Panc1 (cell line): ENCODE results near the gene CSMD2. TPM values are rescaled to one million over a fixed set of nuclear protein-coding genes. Genes with fewer than 3 reads are reported as not detected.

ENCODE experiments used
- ATAC-seq: fragments of 200-7000 bp; cut with Tn5 transposase; 2 replicates; pipeline ENCODE4 v1.9.1; 2020; ENCODE audit warnings: mild to moderate bottlenecking, moderate library complexity
- BruUV-seq: library from RNA; stranded (reverse); fragments of 400-500 nt; replicated peaks from 2 replicates; lab custom pipeline; 2021; lab: Mats Ljungman, UMichigan
- CTCF ChIA-PET: fragments of 300-600 bp; sonication (Branson Sonifier 250); formaldehyde crosslinking; loops from one replicate; lab custom pipeline; 2022; ENCODE audit warnings: antibody characterized with exemption; lab: Charles Lee
- POLR2A ChIA-PET: fragments of 300-600 bp; sonication (Branson Sonifier 250); formaldehyde crosslinking; loops from one replicate; lab custom pipeline; 2022; ENCODE audit warnings: antibody characterized with exemption; lab: Charles Lee
- DNase-seq: peaks from one replicate; pipeline ENCODE4 v3.0.0-alpha.2; 2010; ENCODE audit warnings: low read depth, low spot score
- H3K27ac ChIP-seq: 2 replicates; pipeline ENCODE4 v1.5.1; 2011; ENCODE audit warnings: mild to moderate bottlenecking, low read length, inconsistent platforms
- H3K27me3 ChIP-seq: fragments of 200-500 bp; sonication (Bioruptor generic); 2 replicates; pipeline ENCODE4 v1.6.0; 2014; ENCODE audit warnings: low read length, inconsistent platforms; ENCODE audit not compliant: control insufficient read depth, insufficient read depth
- H3K36me3 ChIP-seq: fragments of 200-500 bp; sonication (Bioruptor generic); 2 replicates; pipeline ENCODE4 v1.5.1; 2014; ENCODE audit warnings: inconsistent platforms, mild to moderate bottlenecking, low read length, moderate library complexity; ENCODE audit not compliant: control insufficient read depth, insufficient read depth
- H3K4me1 ChIP-seq: 2 replicates; pipeline ENCODE4 v1.5.1; 2011; ENCODE audit warnings: inconsistent platforms, mild to moderate bottlenecking, low read length, moderate library complexity; ENCODE audit not compliant: control insufficient read depth, insufficient read depth
- H3K4me3 ChIP-seq, 2 experiments: 2 replicates each; pipeline ENCODE4 v1.5.1; 2011 to 2012; ENCODE audit warnings: low read depth in 2 of 2, low read length in 2 of 2, mild to moderate bottlenecking in 2 of 2, inconsistent platforms in 1 of 2, moderate library complexity in 1 of 2
- H3K9me3 ChIP-seq: fragments of 200-500 bp; sonication (Bioruptor generic); 2 replicates; pipeline ENCODE4 v1.5.1; 2014; ENCODE audit warnings: low read depth, mild to moderate bottlenecking, inconsistent platforms, low read length, moderate library complexity; ENCODE audit not compliant: control insufficient read depth, insufficient read depth
- POLR2AphosphoS5 ChIP-seq: IDR thresholded peaks from 2 replicates; pipeline ENCODE4 v1.6.1; 2012; ENCODE audit warnings: mild to moderate bottlenecking, low read depth, low read length, moderate library complexity
- SIN3A ChIP-seq: IDR thresholded peaks from 2 replicates; pipeline ENCODE4 v1.6.1; 2012; ENCODE audit warnings: low read depth, mild to moderate bottlenecking, low read length, moderate library complexity, borderline replicate concordance; ENCODE audit not compliant: insufficient read depth
- TCF7L2 ChIP-seq: IDR thresholded peaks from 2 replicates; pipeline ENCODE4 v1.6.1; 2011; ENCODE audit warnings: mild to moderate bottlenecking, low read depth, low read length, inconsistent platforms
- in situ Hi-C: cut with HindIII; loops from 2 replicates; pipeline ENCODE4 v1.10.0; 2016; ENCODE audit warnings: low sequenced_read_pairs, low pct_unique_long_range_greater_than_20kb
- intact Hi-C: fragments of 100-400 bp; cut with micrococcal nuclease; formaldehyde crosslinking; loops from one replicate; pipeline ENCODE4 v1.10.0; 2022; ENCODE audit not compliant: unreplicated experiment
- total RNA-seq: library from RNA; stranded (reverse); gene quantifications from one replicate; pipeline ENCODE4 v1.2.1, GENCODE V29; 2021; ENCODE audit not compliant: unreplicated experiment
- TF ChIP-seq, protein P1 (sequence below), 2 experiments: IDR thresholded peaks; 2 replicates each; pipeline ENCODE4 v1.6.1; 2011 to 2012; ENCODE audit warnings: low read depth in 2 of 2, control low read depth in 1 of 2, low read length in 1 of 2, mild to moderate bottlenecking in 1 of 2, moderate library complexity in 1 of 2; ENCODE audit not compliant: insufficient read depth in 1 of 2
- TF ChIP-seq, protein P2 (sequence below): fragments of 450-650 bp; IDR thresholded peaks from 2 replicates; pipeline ENCODE4 v1.5.1; 2017; ENCODE audit warnings: mild to moderate bottlenecking

CSMD2 gene
- total RNA-seq, 1 experiment from 2014 or later: not detected

DNA sequence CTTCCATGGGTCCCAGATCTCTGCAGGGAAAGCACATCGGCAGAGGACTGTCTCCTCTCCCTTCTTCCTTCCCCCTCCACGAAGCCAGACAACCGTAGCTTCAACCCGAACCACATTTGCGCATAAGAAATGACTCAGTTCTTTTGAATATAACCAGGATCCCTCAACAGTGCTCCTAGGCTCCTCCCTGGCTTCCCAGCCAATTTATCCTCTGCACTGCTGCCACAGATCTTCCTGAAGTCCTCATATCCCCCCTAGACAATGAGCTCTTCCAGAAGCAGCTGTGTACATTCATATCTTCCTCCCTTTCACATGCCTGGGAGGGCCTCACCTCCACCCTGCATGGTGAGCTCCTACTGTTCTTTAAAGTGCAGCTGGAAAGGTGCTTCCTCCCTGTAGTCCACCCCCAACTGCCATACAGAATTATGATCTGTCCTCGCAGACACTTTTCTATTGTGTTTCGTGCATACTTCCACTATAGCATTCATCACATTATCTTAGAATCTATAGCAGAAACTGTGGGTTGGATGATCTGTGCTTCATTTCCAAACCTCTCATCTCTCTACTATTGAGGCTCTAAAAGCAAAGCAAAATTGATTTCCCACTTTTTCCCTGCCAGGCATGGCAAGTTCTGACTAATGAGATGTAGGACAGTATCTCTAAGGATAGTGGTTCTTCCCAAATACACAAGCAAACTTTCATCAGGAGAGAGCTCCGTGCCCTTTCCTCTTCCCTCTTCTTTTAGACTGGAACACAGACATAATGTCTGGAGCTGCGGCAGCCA lies 480.4 kb downstream of the CSMD2 start:
- DNase-seq: no peak
- Histone ChIP-seq H3K4me3 (no peak overlapping the region), H3K36me3 (no peaks in the 10 kb centered on the region), H3K27ac (no peak overlapping the region), H3K4me1 (no peaks in the 10 kb centered on the region), H3K9me3 (no peaks in the 10 kb centered on the region), H3K27me3 (peaks cover 12% of the 10 kb centered on the region)
- no peak for ATAC-seq
- BruUV-seq: no TSS peak
- TF ChIP-seq, protein P1, sequence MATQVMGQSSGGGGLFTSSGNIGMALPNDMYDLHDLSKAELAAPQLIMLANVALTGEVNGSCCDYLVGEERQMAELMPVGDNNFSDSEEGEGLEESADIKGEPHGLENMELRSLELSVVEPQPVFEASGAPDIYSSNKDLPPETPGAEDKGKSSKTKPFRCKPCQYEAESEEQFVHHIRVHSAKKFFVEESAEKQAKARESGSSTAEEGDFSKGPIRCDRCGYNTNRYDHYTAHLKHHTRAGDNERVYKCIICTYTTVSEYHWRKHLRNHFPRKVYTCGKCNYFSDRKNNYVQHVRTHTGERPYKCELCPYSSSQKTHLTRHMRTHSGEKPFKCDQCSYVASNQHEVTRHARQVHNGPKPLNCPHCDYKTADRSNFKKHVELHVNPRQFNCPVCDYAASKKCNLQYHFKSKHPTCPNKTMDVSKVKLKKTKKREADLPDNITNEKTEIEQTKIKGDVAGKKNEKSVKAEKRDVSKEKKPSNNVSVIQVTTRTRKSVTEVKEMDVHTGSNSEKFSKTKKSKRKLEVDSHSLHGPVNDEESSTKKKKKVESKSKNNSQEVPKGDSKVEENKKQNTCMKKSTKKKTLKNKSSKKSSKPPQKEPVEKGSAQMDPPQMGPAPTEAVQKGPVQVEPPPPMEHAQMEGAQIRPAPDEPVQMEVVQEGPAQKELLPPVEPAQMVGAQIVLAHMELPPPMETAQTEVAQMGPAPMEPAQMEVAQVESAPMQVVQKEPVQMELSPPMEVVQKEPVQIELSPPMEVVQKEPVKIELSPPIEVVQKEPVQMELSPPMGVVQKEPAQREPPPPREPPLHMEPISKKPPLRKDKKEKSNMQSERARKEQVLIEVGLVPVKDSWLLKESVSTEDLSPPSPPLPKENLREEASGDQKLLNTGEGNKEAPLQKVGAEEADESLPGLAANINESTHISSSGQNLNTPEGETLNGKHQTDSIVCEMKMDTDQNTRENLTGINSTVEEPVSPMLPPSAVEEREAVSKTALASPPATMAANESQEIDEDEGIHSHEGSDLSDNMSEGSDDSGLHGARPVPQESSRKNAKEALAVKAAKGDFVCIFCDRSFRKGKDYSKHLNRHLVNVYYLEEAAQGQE (IDR thresholded peaks at IDR 0.05; ENCODE audit: insufficient read depth in 1 of 2, low read depth in 2 of 2, low read length in 1 of 2): no peak
- TF ChIP-seq, protein P2, sequence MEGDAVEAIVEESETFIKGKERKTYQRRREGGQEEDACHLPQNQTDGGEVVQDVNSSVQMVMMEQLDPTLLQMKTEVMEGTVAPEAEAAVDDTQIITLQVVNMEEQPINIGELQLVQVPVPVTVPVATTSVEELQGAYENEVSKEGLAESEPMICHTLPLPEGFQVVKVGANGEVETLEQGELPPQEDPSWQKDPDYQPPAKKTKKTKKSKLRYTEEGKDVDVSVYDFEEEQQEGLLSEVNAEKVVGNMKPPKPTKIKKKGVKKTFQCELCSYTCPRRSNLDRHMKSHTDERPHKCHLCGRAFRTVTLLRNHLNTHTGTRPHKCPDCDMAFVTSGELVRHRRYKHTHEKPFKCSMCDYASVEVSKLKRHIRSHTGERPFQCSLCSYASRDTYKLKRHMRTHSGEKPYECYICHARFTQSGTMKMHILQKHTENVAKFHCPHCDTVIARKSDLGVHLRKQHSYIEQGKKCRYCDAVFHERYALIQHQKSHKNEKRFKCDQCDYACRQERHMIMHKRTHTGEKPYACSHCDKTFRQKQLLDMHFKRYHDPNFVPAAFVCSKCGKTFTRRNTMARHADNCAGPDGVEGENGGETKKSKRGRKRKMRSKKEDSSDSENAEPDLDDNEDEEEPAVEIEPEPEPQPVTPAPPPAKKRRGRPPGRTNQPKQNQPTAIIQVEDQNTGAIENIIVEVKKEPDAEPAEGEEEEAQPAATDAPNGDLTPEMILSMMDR: no peak
- TF ChIP-seq TCF7L2 (no peak), SIN3A (no peak), POLR2AphosphoS5 (no peak)
- ChIA-PET POLR2A (no interaction called here), CTCF (no interaction called here)
- in situ Hi-C loops: no loop called here
- intact Hi-C loops: no loop called here

DNA sequence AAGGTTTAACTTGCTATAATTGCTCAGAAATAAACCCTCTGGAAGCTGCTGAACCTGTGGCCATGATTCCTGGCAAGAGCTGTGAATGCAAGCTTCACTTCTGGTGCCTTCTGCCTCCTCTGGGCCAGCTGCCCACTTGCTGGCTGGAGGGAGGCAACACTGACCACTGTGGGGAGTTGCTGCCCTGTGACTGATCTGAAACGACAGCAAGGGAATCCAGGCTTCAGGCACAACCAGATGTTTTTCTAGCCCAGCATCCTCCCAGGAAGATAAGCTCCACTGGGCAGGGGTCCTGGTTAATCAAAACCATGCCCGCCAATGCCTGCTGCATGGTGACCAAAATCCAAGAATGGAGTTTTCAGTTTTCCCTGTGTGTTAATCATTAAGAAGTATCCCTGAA lies 481.1 kb downstream of the CSMD2 start:
- Histone ChIP-seq H3K36me3 (no peaks in the 10 kb centered on the region), H3K4me3 (no peak overlapping the region), H3K9me3 (no peaks in the 10 kb centered on the region), H3K27ac (no peak overlapping the region), H3K27me3 (peaks cover 12% of the 10 kb centered on the region), H3K4me1 (no peaks in the 10 kb centered on the region)
- TF ChIP-seq, protein P2: no peak
- TF ChIP-seq TCF7L2 (no peak), SIN3A (no peak), POLR2AphosphoS5 (no peak)
- TF ChIP-seq, protein P1 (IDR thresholded peaks at IDR 0.05; ENCODE audit: insufficient read depth in 1 of 2, low read depth in 2 of 2, low read length in 1 of 2): no peak
- intact Hi-C loops: no loop called here
- DNase-seq: no peak
- POLR2A ChIA-PET: no interaction called here
- ATAC-seq: no peak
- CTCF ChIA-PET: no interaction called here
- BruUV-seq: no TSS peak
- in situ Hi-C loops: no loop called here
